ENCODE data around the gene ZFR2.

GRCh38 chr19:3832001-3832400 lies 36.8 kb downstream of the ZFR2 start:
- TF ChIP-seq EZH2 (IDR thresholded peaks at IDR 0.05; ENCODE audit: low read length, unreplicated experiment) (no peak), CTCF (conservative IDR thresholded peaks at IDR 0.05; ENCODE audit: low read depth, low read length) (no peak)
